ENCODE data around the gene TTLL12.
A peak's percentile ranks its signal among the peaks of the same experiment; 100 is the strongest.

The TTLL12 gene

GRCh38 chr22:43160497-43161126 lies 26.3 kb downstream of the TTLL12 start:
- DNase-seq (ENCODE audit: low read depth in 1 of 2, low spot score in 1 of 2) = no peak
- in situ Hi-C loops (cut with HindIII; ENCODE audit: low pct_unique_long_range_greater_than_20kb, low sequenced_read_pairs) = no loop called here
- no peak for TF ChIP-seq JUND (IDR thresholded peaks at IDR 0.05; ENCODE audit: low read depth)

GRCh38 chr22:43159484-43160178 lies 27.3 kb downstream of the TTLL12 start:
- in situ Hi-C loops (cut with HindIII; ENCODE audit: low pct_unique_long_range_greater_than_20kb, low sequenced_read_pairs) = no loop called here

DNA sequence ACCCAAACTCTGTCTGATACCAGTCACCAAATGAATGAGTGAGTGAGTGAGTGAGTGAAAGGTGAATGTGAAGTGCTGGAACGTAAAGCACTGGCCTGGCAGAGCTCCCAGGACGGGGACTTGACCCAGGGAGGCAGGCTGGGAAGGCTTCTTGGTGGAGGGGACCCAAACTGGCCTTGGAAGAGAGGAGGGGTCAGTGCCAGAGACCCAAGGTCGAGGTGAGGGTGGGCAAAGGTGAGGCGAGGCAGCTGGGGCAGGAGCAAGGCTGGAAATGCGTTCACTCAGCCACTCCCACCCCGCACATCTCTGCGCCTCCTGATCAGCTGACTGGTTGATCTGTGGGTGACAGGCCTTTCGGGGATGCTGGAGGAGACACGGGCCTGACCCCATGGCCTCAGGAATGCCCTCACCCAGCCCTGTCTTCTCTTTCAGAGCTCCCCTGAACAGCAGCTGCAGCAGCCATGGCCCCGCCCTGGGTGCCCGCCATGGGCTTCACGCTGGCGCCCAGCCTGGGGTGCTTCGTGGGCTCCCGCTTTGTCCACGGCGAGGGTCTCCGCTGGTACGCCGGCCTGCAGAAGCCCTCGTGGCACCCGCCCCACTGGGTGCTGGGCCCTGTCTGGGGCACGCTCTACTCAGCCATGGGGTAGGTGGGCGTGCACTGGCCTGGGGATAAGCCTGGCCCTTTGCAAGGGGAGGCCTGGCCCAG lies 28.0 kb downstream of the TTLL12 start:
- no peak for TF ChIP-seq JUND (IDR thresholded peaks at IDR 0.05; ENCODE audit: low read depth)
- in situ Hi-C loops (cut with HindIII; ENCODE audit: low pct_unique_long_range_greater_than_20kb, low sequenced_read_pairs) = no loop called here
- DNase-seq (ENCODE audit: low read depth in 1 of 2, low spot score in 1 of 2) = no peak

More at GRCh38 chr22:43159484-43160178, 27.3 kb downstream of the TTLL12 start:
- no peak for TF ChIP-seq JUND (IDR thresholded peaks at IDR 0.05; ENCODE audit: low read depth)
- no peak for DNase-seq (ENCODE audit: low read depth in 1 of 2, low spot score in 1 of 2)

- DNase-seq (ENCODE audit: low read depth in 1 of 2, low spot score in 1 of 2) = no peak
- in situ Hi-C loops (cut with HindIII; ENCODE audit: low pct_unique_long_range_greater_than_20kb, low sequenced_read_pairs) = no loop called here
- no peak for TF ChIP-seq JUND (IDR thresholded peaks at IDR 0.05; ENCODE audit: low read depth)
Measured at GRCh38 chr22:43157874-43158546, 28.9 kb downstream of the TTLL12 start.

GRCh38 chr22:43156413-43156812 lies 30.5 kb downstream of the TTLL12 start:
- DNase-seq (ENCODE audit: low read depth in 1 of 2, low spot score in 1 of 2) = no peak
- no peak for TF ChIP-seq JUND (IDR thresholded peaks at IDR 0.05; ENCODE audit: low read depth)
- in situ Hi-C loops (cut with HindIII; ENCODE audit: low pct_unique_long_range_greater_than_20kb, low sequenced_read_pairs) = no loop called here

DNA sequence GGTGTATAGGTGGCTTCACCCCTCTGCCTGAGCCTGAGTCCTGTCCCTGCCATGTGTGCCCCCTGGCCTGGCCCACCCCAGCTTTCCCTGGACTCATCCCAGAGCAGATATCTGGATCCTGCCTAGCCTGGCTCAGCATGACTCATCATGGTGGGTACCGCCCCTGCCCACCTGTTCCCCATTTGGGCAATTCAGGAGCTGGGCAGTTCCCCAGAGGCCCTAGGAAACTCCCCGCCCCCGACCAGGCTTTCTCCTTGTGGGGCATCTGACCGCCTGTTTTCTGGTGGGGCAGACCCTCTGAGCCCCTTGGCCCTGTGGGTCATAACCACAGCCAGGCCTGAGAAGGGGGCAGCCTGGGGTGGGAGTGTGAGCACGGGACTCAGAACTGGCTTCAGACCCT lies 31.1 kb downstream of the TTLL12 start:
- no peak for DNase-seq (ENCODE audit: low read depth in 1 of 2, low spot score in 1 of 2)
- TF ChIP-seq JUND (IDR thresholded peaks at IDR 0.05; ENCODE audit: low read depth) = no peak
- in situ Hi-C loops (cut with HindIII; ENCODE audit: low pct_unique_long_range_greater_than_20kb, low sequenced_read_pairs) = no loop called here

DNA sequence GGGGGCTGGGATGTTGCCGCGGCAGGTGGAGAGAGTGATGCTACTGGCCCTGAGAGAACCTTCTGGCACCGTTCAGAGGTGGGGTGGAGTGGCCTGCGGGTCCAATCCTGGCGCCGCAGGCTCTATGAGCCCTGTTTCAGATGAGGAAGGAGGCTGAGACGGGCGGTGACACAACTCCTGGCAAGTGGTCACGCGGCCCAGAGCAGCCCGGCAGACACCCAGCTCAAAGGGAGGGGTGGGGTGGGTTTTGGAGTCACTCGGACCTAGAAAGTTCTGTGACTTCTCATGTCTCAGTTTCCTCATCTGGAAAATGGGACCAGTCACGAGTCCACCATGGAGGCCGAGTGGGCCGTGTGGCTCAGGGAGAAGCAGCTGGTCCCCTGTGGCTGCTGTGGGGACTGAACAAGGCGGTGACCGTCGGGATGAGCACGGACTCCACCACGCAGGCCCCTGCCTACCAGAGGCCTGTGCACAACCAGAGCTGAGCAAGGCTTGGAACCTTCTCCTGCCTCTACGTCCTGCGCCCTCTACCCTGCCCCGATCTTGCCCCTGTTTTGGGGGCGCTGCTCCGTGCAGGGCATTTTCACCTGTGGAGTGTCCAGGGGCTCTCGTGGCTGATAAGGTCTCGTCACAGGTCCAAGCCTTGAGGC lies 31.9 kb downstream of the TTLL12 start:
- in situ Hi-C loops (cut with HindIII; ENCODE audit: low pct_unique_long_range_greater_than_20kb, low sequenced_read_pairs) = no loop called here
- no peak for DNase-seq (ENCODE audit: low read depth in 1 of 2, low spot score in 1 of 2)
- TF ChIP-seq JUND (IDR thresholded peaks at IDR 0.05; ENCODE audit: low read depth) = no peak

GRCh38 chr22:43153899-43154298 lies 33.0 kb downstream of the TTLL12 start:
- no peak for DNase-seq (ENCODE audit: low read depth in 1 of 2, low spot score in 1 of 2)
- in situ Hi-C loops (cut with HindIII; ENCODE audit: low pct_unique_long_range_greater_than_20kb, low sequenced_read_pairs) = no loop called here
- TF ChIP-seq JUND (IDR thresholded peaks at IDR 0.05; ENCODE audit: low read depth) = no peak

GRCh38 chr22:43152357-43153071 lies 34.4 kb downstream of the TTLL12 start:
- DNase-seq (ENCODE audit: low read depth in 1 of 2, low spot score in 1 of 2) = peak; percentile 46 to 47
- in situ Hi-C loops (cut with HindIII; ENCODE audit: low pct_unique_long_range_greater_than_20kb, low sequenced_read_pairs) = no loop called here

GRCh38 chr22:43152003-43152356 lies 35.0 kb downstream of the TTLL12 start:
- in situ Hi-C loops (cut with HindIII; ENCODE audit: low pct_unique_long_range_greater_than_20kb, low sequenced_read_pairs) = no loop called here
- TF ChIP-seq JUND (IDR thresholded peaks at IDR 0.05; ENCODE audit: low read depth) = no peak
- no peak for DNase-seq (ENCODE audit: low read depth in 1 of 2, low spot score in 1 of 2)

More at GRCh38 chr22:43152357-43153071, 34.4 kb downstream of the TTLL12 start:
- no peak for TF ChIP-seq JUND (IDR thresholded peaks at IDR 0.05; ENCODE audit: low read depth)

GRCh38 chr22:43151251-43152002 lies 35.5 kb downstream of the TTLL12 start, which contains the start of gene TSPO:
Gene TSPO, plus strand, starts transcription at chr22:43151559. Its CDS starts 7,680 bp downstream, at chr22:43159239.
- peak; percentile 53 to 77 for DNase-seq (ENCODE audit: low read depth in 1 of 2, low spot score in 1 of 2)
- in situ Hi-C loops (cut with HindIII; ENCODE audit: low pct_unique_long_range_greater_than_20kb, low sequenced_read_pairs) = no loop called here
- TF ChIP-seq JUND (IDR thresholded peaks at IDR 0.05; ENCODE audit: low read depth) = no peak

Data from T47D (cell line).